Body of pancreas (tissue), 4 donors: Measurements from ENCODE around the gene NFATC2. TPM values are rescaled to one million over a fixed set of nuclear protein-coding genes. Genes with fewer than 3 reads are reported as not detected.

Experiments used
- ATAC-seq: fragments of 150-250 bp; one replicate; pipeline ENCODE4 v1.9.1; 2016
- DNase-seq, 4 donors: peaks; one replicate each; pipeline ENCODE4 v3.0.0-alpha.2; 2019
- H3K27ac ChIP-seq, 4 donors: fragments of 200-600 bp; sonication (generic); 1 replicate in 3 of 4; 2 replicates in 1 of 4; pipeline versions ENCODE4 v1.5.1 to v1.6.1; 2016 to 2019; ENCODE audit warnings: mild to moderate bottlenecking in 1 of 4, mixed read lengths in 1 of 4, moderate library complexity in 1 of 4
- H3K27me3 ChIP-seq, 2 donors: fragments of 200-600 bp; sonication (generic); one replicate each; pipeline ENCODE4 v1.6.0; 2016; ENCODE audit warnings: mild to moderate bottlenecking in 1 of 2
- H3K36me3 ChIP-seq, 2 donors: fragments of 200-600 bp; sonication (generic); replicated peaks in 1 of 2; 2 replicates each; pipeline ENCODE4 v1.5.1; 2016; ENCODE audit warnings: low read depth in 2 of 2; ENCODE audit not compliant: insufficient read depth in 1 of 2
- H3K4me1 ChIP-seq: fragments of 200-600 bp; sonication (generic); one replicate; pipeline ENCODE4 v1.6.0; 2016
- H3K4me3 ChIP-seq, 2 donors: fragments of 200-600 bp; sonication (generic); 1 replicate in 1 of 2; 2 replicates in 1 of 2; pipeline ENCODE4 v1.5.1; 2016 to 2019
- H3K9me3 ChIP-seq, 3 donors: fragments of 200-600 bp; sonication (generic); 1 replicate in 2 of 3; 2 replicates in 1 of 3; pipeline ENCODE4 v1.5.1; 2016
- CTCF ChIP-seq, 7 experiments: fragments of 450-650 bp in 4 of 7; fragments of 200-600 bp in 3 of 7; sonication (generic) in 3 of 7; IDR thresholded peaks; one replicate each; pipeline ENCODE4 v1.5.1; 2016 to 2019; ENCODE audit warnings: antibody characterized with exemption in 7 of 7
- POLR2A ChIP-seq, 3 donors: fragments of 450-650 bp; IDR thresholded peaks; one replicate each; pipeline ENCODE4 v1.6.1; 2016; ENCODE audit warnings: antibody characterized with exemption in 3 of 3, mild to moderate bottlenecking in 2 of 3
- WGBS, 2 donors: methylation state at CpG; one replicate each; pipeline ENCODE4 v1.1.5; 2017; 5-methylcytosine and 5-hydroxymethylcytosine counted together
- intact Hi-C: fragments of 100-400 bp; cut with DNase I; formaldehyde crosslinking; loops from one replicate; pipeline ENCODE4 v1.15.1; 2023
- total RNA-seq, 2 donors: library from RNA; depleted of rRNA; stranded (reverse); fragments of >200 nt; gene quantifications; one replicate each; pipeline ENCODE4 v1.1.0, GENCODE V29; 2016

NFATC2 gene
- total RNA-seq, 2 donors from 2014 or later = 4.9 to 7.6 TPM

- H3K9me3 ChIP-seq = no peaks in the 10 kb centered on the region
- 88 to 98% methylated on average over 6 of the region's 6 CpGs for WGBS, 2 donors
- no peak for ATAC-seq
These were observed 107.8 kb downstream of the NFATC2 start for GRCh38 chr20:51434580-51435247.

GRCh38 chr20:51434026-51434425 is 108.5 kb downstream of the NFATC2 start:
- 80 to 87% methylated on average over 2 of the region's 2 CpGs for WGBS, 2 donors
- intact Hi-C loops = no loop called here
- Histone ChIP-seq H3K36me3 (no peaks in the 10 kb centered on the region), H3K4me1 (peaks cover 10% of the 10 kb centered on the region), H3K27me3 (no peaks in the 10 kb centered on the region), H3K4me3 (no peak overlapping the region), H3K9me3 (no peaks in the 10 kb centered on the region), H3K27ac (no peak overlapping the region)
- no peak for ATAC-seq
- no peak for TF ChIP-seq POLR2A (IDR thresholded peaks at IDR 0.05)
- no peak for DNase-seq

More at GRCh38 chr20:51434580-51435247, 107.8 kb downstream of the NFATC2 start:
- Histone ChIP-seq H3K27ac (no peak overlapping the region), H3K27me3 (no peaks in the 10 kb centered on the region), H3K4me1 (peaks cover 10% of the 10 kb centered on the region), H3K36me3 (no peaks in the 10 kb centered on the region), H3K4me3 (no peak overlapping the region)
- TF ChIP-seq CTCF (IDR thresholded peaks at IDR 0.05) (no peak), POLR2A (IDR thresholded peaks at IDR 0.05) (no peak)
- intact Hi-C loops = no loop called here
- no peak for DNase-seq

- H3K4me3 ChIP-seq = no peak overlapping the region
- no peaks in the 10 kb centered on the region for H3K36me3 ChIP-seq
- intact Hi-C loops = no loop called here
- no peak overlapping the region for H3K27ac ChIP-seq
- TF ChIP-seq POLR2A (IDR thresholded peaks at IDR 0.05) (no peak), CTCF (IDR thresholded peaks at IDR 0.05) (no peak)
- no peaks in the 10 kb centered on the region for H3K9me3 ChIP-seq
- WGBS, 2 donors = 87 to 90% methylated on average over 3 of the region's 3 CpGs
- ATAC-seq = no peak
- H3K4me1 ChIP-seq = peaks cover 21% of the 10 kb centered on the region
- H3K27me3 ChIP-seq = no peaks in the 10 kb centered on the region
- DNase-seq = no peak
These were observed 109.6 kb downstream of the NFATC2 start for GRCh38 chr20:51432875-51433274.

GRCh38 chr20:51432251-51432784 is 110.2 kb downstream of the NFATC2 start:
- no peak for DNase-seq
- 94 to 99% methylated on average over 16 to 21 of the region's 27 CpGs for WGBS, 2 donors
- no peak overlapping the region for H3K27ac ChIP-seq
- no peak overlapping the region for H3K4me3 ChIP-seq
- peaks cover 24% of the 10 kb centered on the region for H3K4me1 ChIP-seq
- H3K27me3 ChIP-seq = no peaks in the 10 kb centered on the region
- H3K36me3 ChIP-seq = no peaks in the 10 kb centered on the region
- H3K9me3 ChIP-seq = no peaks in the 10 kb centered on the region
- no peak for TF ChIP-seq POLR2A (IDR thresholded peaks at IDR 0.05)
- intact Hi-C loops = no loop called here
- no peak for ATAC-seq

GRCh38 chr20:51431321-51431720 is 111.2 kb downstream of the NFATC2 start:
- Histone ChIP-seq H3K27me3 (no peaks in the 10 kb centered on the region), H3K27ac (no peak overlapping the region), H3K4me3 (no peak overlapping the region), H3K4me1 (peaks cover 24% of the 10 kb centered on the region), H3K36me3 (no peaks in the 10 kb centered on the region), H3K9me3 (no peaks in the 10 kb centered on the region)
- DNase-seq (no peak), ATAC-seq (no peak)
- intact Hi-C loops = no loop called here
- TF ChIP-seq POLR2A (IDR thresholded peaks at IDR 0.05) = no peak
- 60 to 69% methylated on average over 5 of the region's 5 CpGs for WGBS, 2 donors

GRCh38 chr20:51430198-51430950 is 112.1 kb downstream of the NFATC2 start:
- no peaks in the 10 kb centered on the region for H3K27me3 ChIP-seq
- H3K4me3 ChIP-seq = no peak overlapping the region
- no peaks in the 10 kb centered on the region for H3K9me3 ChIP-seq
- intact Hi-C loops = no loop called here
- no peak for TF ChIP-seq POLR2A (IDR thresholded peaks at IDR 0.05)
- no peak for TF ChIP-seq CTCF (IDR thresholded peaks at IDR 0.05)
- WGBS, 2 donors = 40 to 56% methylated on average over 14 of the region's 14 CpGs
- H3K36me3 ChIP-seq = no peaks in the 10 kb centered on the region
- DNase-seq (no peak), ATAC-seq (no peak)
- peaks cover 24% of the 10 kb centered on the region for H3K4me1 ChIP-seq
- H3K27ac ChIP-seq = no peak overlapping the region
